ENCODE data around the gene KCNJ10.

GRCh38 chr1:160113407-160113806 lies 43.4 kb upstream of the KCNJ10 start:
- TF ChIP-seq EZH2 (IDR thresholded peaks at IDR 0.05; ENCODE audit: low read length) (no peak), CTCF (optimal IDR thresholded peaks at IDR 0.05 in 1 of 3, IDR thresholded peaks at IDR 0.05 in 1 of 3, conservative IDR thresholded peaks at IDR 0.05 in 1 of 3; ENCODE audit: extremely low read depth in 1 of 3, insufficient read depth in 2 of 3, low read length in 3 of 3) (peak in 1 of 3 experiments; percentile 13)

Measured in keratinocyte (primary cell).